Activated CD8-positive, alpha-beta memory T cell treated with anti-CD3 and anti-CD28 coated beads for 36 hours (primary cell): ENCODE results near the gene XXYLT1. TPM values are rescaled to one million over a fixed set of nuclear protein-coding genes. Genes with fewer than 3 reads are reported as not detected.

Experiments used
- CTCF ChIA-PET: fragments of 350-600 bp; sonication (Branson Sonifier 250); formaldehyde crosslinking; loops from one replicate; lab custom pipeline; 2021; ENCODE audit warnings: antibody characterized with exemption; lab: Charles Lee
- POLR2A ChIA-PET: fragments of 350-600 bp; sonication (Branson Sonifier 250); formaldehyde crosslinking; loops from one replicate; lab custom pipeline; 2021; ENCODE audit warnings: antibody characterized with exemption; lab: Charles Lee
- total RNA-seq, 2 experiments: library from RNA; stranded (reverse); gene quantifications; one replicate each; pipeline ENCODE4 v1.2.3, GENCODE V29; 2021

Gene XXYLT1
- total RNA-seq, 2 experiments from 2014 or later: 9.1 to 9.3 TPM

GRCh38 chr3:195270079-195270816, 711 bp downstream of the XXYLT1 start:
- ChIA-PET POLR2A (interaction anchor here (0.6 to 2.2 kb wide), 8 partner anchors 10 to 582 kb away, joined by 3 to 10 read pairs (median 4); partner anchors contain the start of gene ACAP2), CTCF (interaction anchor here (0.5 to 2.9 kb wide), 25 partner anchors 9 to 693 kb away, joined by 3 to 37 read pairs (median 4); partner anchors contain the start of genes ACAP2, LSG1, PPP1R2 and TMEM44)

- ChIA-PET CTCF (interaction anchor here (0.8 to 2.9 kb wide), 14 partner anchors 8 to 636 kb away, joined by 3 to 37 read pairs (median 4); partner anchors contain the start of genes LSG1, PPP1R2 and TMEM44), POLR2A (interaction anchor here (0.5 to 1.8 kb wide), 3 partner anchors 265 to 604 kb away, joined by 3 to 4 read pairs (median 4); no protein-coding TSS in a partner anchor)
Measured at GRCh38 chr3:195269375-195270078, 1.4 kb downstream of the XXYLT1 start.

GRCh38 chr3:195268576-195269309, 2.2 kb downstream of the XXYLT1 start:
- POLR2A ChIA-PET: no interaction called here
- CTCF ChIA-PET: interaction anchor here (0.6 to 2.7 kb wide), 7 partner anchors 11 to 597 kb away, joined by 3 to 15 read pairs (median 3); partner anchors contain the start of gene LSG1

GRCh38 chr3:195267096-195267495, 3.9 kb downstream of the XXYLT1 start:
- ChIA-PET CTCF (no interaction called here), POLR2A (no interaction called here)

GRCh38 chr3:195266428-195266827, 4.5 kb downstream of the XXYLT1 start:
- CTCF ChIA-PET: no interaction called here
- POLR2A ChIA-PET: no interaction called here

- ChIA-PET POLR2A (no interaction called here), CTCF (no interaction called here)
Measured at GRCh38 chr3:195265363-195265976, 5.5 kb downstream of the XXYLT1 start.

GRCh38 chr3:195263925-195264600, 6.9 kb downstream of the XXYLT1 start:
- ChIA-PET CTCF (interaction anchor here (0.9 kb wide), 1 partner anchor 13 kb away, joined by 3 read pairs; no protein-coding TSS in a partner anchor), POLR2A (interaction anchor here (0.6 kb wide), 1 partner anchor 213 kb away, joined by 3 read pairs; no protein-coding TSS in a partner anchor)

GRCh38 chr3:195263193-195263924, 7.6 kb downstream of the XXYLT1 start:
- CTCF ChIA-PET: interaction anchor here (0.9 to 3.0 kb wide), 4 partner anchors 7 to 582 kb away, joined by 3 to 28 read pairs (median 4); partner anchors contain the start of gene XXYLT1
- POLR2A ChIA-PET: no interaction called here

- CTCF ChIA-PET: interaction anchor here (1.6 to 3.0 kb wide), 3 partner anchors 9 to 580 kb away, joined by 6 to 28 read pairs (median 7); partner anchors contain the start of gene XXYLT1
- POLR2A ChIA-PET: no interaction called here
Measured at GRCh38 chr3:195261925-195262324, 9.0 kb downstream of the XXYLT1 start.

- ChIA-PET POLR2A (interaction anchor here (0.5 to 1.1 kb wide), 4 partner anchors 8 to 578 kb away, joined by 3 to 5 read pairs (median 4); partner anchors contain the start of gene XXYLT1), CTCF (interaction anchor here (0.6 to 3.0 kb wide), 7 partner anchors 9 to 588 kb away, joined by 3 to 28 read pairs (median 3); partner anchors contain the start of genes LSG1 and XXYLT1)
Measured at GRCh38 chr3:195260280-195260905, 10.6 kb downstream of the XXYLT1 start.

- ChIA-PET CTCF (interaction anchor here (1.2 to 3.0 kb wide), 4 partner anchors 11 to 587 kb away, joined by 4 to 28 read pairs (median 6); partner anchors contain the start of genes LSG1 and XXYLT1), POLR2A (interaction anchor here (1.0 to 1.1 kb wide), 2 partner anchors 11 to 572 kb away, joined by 4 to 5 read pairs; partner anchors contain the start of gene XXYLT1)
Measured at GRCh38 chr3:195259475-195260279, 11.3 kb downstream of the XXYLT1 start.

GRCh38 chr3:195259154-195259474, 11.8 kb downstream of the XXYLT1 start:
- POLR2A ChIA-PET: interaction anchor here (1.0 to 1.3 kb wide), 2 partner anchors 572 to 587 kb away, joined by 4 read pairs; partner anchors contain the start of gene LSG1
- CTCF ChIA-PET: interaction anchor here (0.6 to 1.6 kb wide), 5 partner anchors 12 to 587 kb away, joined by 3 to 6 read pairs (median 4); partner anchors contain the start of genes LSG1 and XXYLT1

GRCh38 chr3:195258449-195259153, 12.4 kb downstream of the XXYLT1 start:
- CTCF ChIA-PET: interaction anchor here (0.6 to 1.6 kb wide), 6 partner anchors 11 to 586 kb away, joined by 3 to 6 read pairs (median 4); partner anchors contain the start of genes LSG1 and XXYLT1

More at GRCh38 chr3:195258449-195259153, 12.4 kb downstream of the XXYLT1 start:
- POLR2A ChIA-PET: interaction anchor here (0.6 to 1.3 kb wide), 3 partner anchors 571 to 586 kb away, joined by 4 read pairs; partner anchors contain the start of gene LSG1
